Skeletal muscle tissue (tissue), 4 donors: Measurements from ENCODE around the gene SEMA6A. TPM values are rescaled to one million over a fixed set of nuclear protein-coding genes. Genes with fewer than 3 reads are reported as not detected.

Experiments
- H3K27ac ChIP-seq: one replicate; pipeline ENCODE4 v1.7.0; 2013; ENCODE audit warnings: mild to moderate bottlenecking, low read depth, low read length, inconsistent platforms
- H3K27me3 ChIP-seq, 3 donors: one replicate each; pipeline ENCODE4 v1.7.0; 2013; ENCODE audit warnings: low read length in 3 of 3; ENCODE audit not compliant: control insufficient read depth in 3 of 3, insufficient read depth in 3 of 3
- H3K36me3 ChIP-seq, 3 donors: one replicate each; pipeline ENCODE4 v1.7.0; 2013; ENCODE audit warnings: low read length in 3 of 3; ENCODE audit not compliant: control insufficient read depth in 3 of 3, insufficient read depth in 3 of 3
- H3K4me1 ChIP-seq, 3 donors: one replicate each; pipeline ENCODE4 v1.7.0; 2013; ENCODE audit warnings: low read length in 3 of 3, mild to moderate bottlenecking in 3 of 3; ENCODE audit not compliant: control insufficient read depth in 3 of 3, insufficient read depth in 3 of 3
- H3K4me3 ChIP-seq, 3 donors: one replicate each; pipeline ENCODE4 v1.7.0; 2013; ENCODE audit warnings: low read length in 3 of 3
- H3K9ac ChIP-seq, 3 donors: one replicate each; pipeline ENCODE4 v1.7.0; 2013; ENCODE audit warnings: low read length in 3 of 3, mild to moderate bottlenecking in 3 of 3, moderate library complexity in 2 of 3, low read depth in 1 of 3
- H3K9me3 ChIP-seq, 3 donors: one replicate each; pipeline ENCODE4 v1.7.0; 2013; ENCODE audit warnings: low read length in 3 of 3; ENCODE audit not compliant: control insufficient read depth in 3 of 3
- total RNA-seq: library from RNA; depleted of rRNA; stranded (reverse); fragments of >200 nt; gene quantifications from one replicate; pipeline ENCODE4 v1.2.3, GENCODE V29; 2014
- donor health status: Osteomylitis.

Gene SEMA6A
- total RNA-seq, 1 donor from 2014 or later: 43.8 TPM

- H3K27ac ChIP-seq: no peak overlapping the region
- H3K9ac ChIP-seq: no peak overlapping the region
- no peaks in the 10 kb centered on the region for H3K27me3 ChIP-seq
- H3K9me3 ChIP-seq: no peaks in the 10 kb centered on the region
- H3K36me3 ChIP-seq: peaks cover 0 to 14% (median 4%) of the 10 kb centered on the region in 3 donors
- no peak overlapping the region for H3K4me3 ChIP-seq
- peaks cover 0 to 3% (median under 1%) of the 10 kb centered on the region in 3 donors for H3K4me1 ChIP-seq
These were observed 87.6 kb downstream of the SEMA6A start for GRCh38 chr5:116487045-116487444.

DNA sequence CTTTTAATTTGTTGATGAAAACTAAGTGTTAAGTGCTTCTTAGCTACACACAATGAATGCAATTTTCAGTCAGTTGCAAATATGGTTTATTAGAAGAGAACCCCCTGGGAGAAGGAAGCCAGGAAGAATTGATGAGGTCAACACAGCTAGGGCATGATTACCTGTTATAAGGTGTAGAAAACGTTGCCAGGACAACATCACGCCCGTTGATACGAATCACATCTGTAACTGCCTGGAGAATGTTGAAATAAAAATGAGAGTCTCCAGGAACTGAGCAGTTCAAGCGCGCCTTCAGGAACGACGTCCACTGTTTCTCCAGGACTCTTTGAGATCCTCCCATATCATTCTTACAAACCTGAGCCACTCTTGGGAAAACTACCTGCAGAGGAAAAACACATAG is 88.0 kb downstream of the SEMA6A start:
- no peaks in the 10 kb centered on the region for H3K9me3 ChIP-seq
- peaks cover 2 to 14% (median 4%) of the 10 kb centered on the region in 3 donors for H3K36me3 ChIP-seq
- H3K9ac ChIP-seq: no peak overlapping the region
- peaks cover 0 to 3% (median 0%) of the 10 kb centered on the region in 3 donors for H3K4me1 ChIP-seq
- no peaks in the 10 kb centered on the region for H3K27me3 ChIP-seq
- H3K4me3 ChIP-seq: no peak overlapping the region
- H3K27ac ChIP-seq: no peak overlapping the region

DNA sequence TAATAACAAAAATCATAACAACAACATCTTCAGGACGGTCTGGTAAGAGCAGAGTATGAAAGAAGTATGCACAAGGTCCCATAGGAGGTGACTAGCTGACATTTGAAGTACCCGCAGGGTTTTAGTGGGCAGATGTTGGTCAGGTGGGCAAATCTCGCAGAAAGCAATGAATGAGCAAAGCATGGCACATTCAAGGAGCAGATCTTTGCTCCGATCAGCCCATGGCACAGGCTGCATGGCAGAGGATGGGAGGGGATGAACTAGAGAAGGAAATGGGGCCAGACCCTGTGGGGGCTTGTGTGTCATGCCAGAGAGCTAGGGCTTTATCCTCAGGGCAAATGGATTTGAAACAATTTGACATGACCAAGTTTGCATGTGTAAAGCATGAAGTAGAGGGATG is 90.0 kb downstream of the SEMA6A start:
- no peaks in the 10 kb centered on the region for H3K9me3 ChIP-seq
- H3K27ac ChIP-seq: no peak overlapping the region
- H3K36me3 ChIP-seq: peaks cover 3 to 17% (median 4%) of the 10 kb centered on the region in 3 donors
- no peaks in the 10 kb centered on the region for H3K4me1 ChIP-seq
- H3K4me3 ChIP-seq: no peak overlapping the region
- H3K9ac ChIP-seq: no peak overlapping the region
- no peaks in the 10 kb centered on the region for H3K27me3 ChIP-seq

- no peaks in the 10 kb centered on the region for H3K4me1 ChIP-seq
- no peak overlapping the region for H3K27ac ChIP-seq
- no peak overlapping the region for H3K9ac ChIP-seq
- peaks cover 0 to 16% (median 7%) of the 10 kb centered on the region in 3 donors for H3K36me3 ChIP-seq
- no peaks in the 10 kb centered on the region for H3K9me3 ChIP-seq
- no peak overlapping the region for H3K4me3 ChIP-seq
- H3K27me3 ChIP-seq: no peaks in the 10 kb centered on the region
These were observed 92.2 kb downstream of the SEMA6A start for GRCh38 chr5:116482394-116482793.

DNA sequence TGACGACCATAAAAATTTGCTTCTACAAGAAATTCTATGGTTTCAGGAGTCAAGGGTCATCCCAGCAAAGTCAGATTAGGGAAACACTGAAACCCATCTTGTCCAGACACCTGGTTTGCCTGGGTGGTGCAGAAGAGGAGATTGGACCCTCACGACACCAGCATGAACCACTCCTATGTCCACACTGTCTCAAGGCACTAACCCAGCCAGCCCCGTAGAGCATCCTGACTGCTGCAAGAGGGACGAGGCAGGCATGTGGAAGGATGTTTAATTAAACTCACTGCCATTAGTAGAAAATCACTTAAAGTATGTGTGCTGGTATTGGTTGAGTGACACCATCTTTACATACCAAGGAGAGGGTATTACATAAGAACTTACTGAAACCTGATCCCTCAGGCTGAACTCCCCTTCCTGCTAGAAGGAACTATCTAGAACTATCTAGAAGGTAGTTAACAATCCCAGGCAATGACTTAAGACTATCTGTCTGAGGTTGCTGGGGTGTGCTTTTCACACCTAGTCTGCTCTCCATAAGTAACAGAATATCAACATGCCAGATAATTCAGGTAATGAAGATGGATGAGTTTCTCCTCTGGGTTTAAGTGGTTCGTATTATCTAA is 93.6 kb downstream of the SEMA6A start:
- Histone ChIP-seq H3K9ac (no peak overlapping the region), H3K27me3 (no peaks in the 10 kb centered on the region), H3K9me3 (no peaks in the 10 kb centered on the region), H3K27ac (no peak overlapping the region), H3K4me1 (no peaks in the 10 kb centered on the region), H3K4me3 (no peak overlapping the region), H3K36me3 (peaks cover 0 to 19% (median 7%) of the 10 kb centered on the region in 3 donors)

- no peak overlapping the region for H3K4me3 ChIP-seq
- H3K36me3 ChIP-seq: peaks cover 0 to 23% (median 7%) of the 10 kb centered on the region in 3 donors
- no peaks in the 10 kb centered on the region for H3K4me1 ChIP-seq
- H3K27me3 ChIP-seq: no peaks in the 10 kb centered on the region
- no peaks in the 10 kb centered on the region for H3K9me3 ChIP-seq
- no peak overlapping the region for H3K27ac ChIP-seq
- no peak overlapping the region for H3K9ac ChIP-seq
These were observed 94.6 kb downstream of the SEMA6A start for GRCh38 chr5:116479776-116480675.

GRCh38 chr5:116478491-116478890 is 96.1 kb downstream of the SEMA6A start:
- no peaks in the 10 kb centered on the region for H3K9me3 ChIP-seq
- H3K36me3 ChIP-seq: peaks cover 0 to 24% (median 10%) of the 10 kb centered on the region in 3 donors
- H3K4me3 ChIP-seq: no peak overlapping the region
- no peaks in the 10 kb centered on the region for H3K4me1 ChIP-seq
- no peak overlapping the region for H3K9ac ChIP-seq
- no peak overlapping the region for H3K27ac ChIP-seq
- no peaks in the 10 kb centered on the region for H3K27me3 ChIP-seq

GRCh38 chr5:116476897-116477537 is 97.6 kb downstream of the SEMA6A start:
- H3K9me3 ChIP-seq: no peaks in the 10 kb centered on the region
- H3K36me3 ChIP-seq: peaks cover 0 to 27% (median 14%) of the 10 kb centered on the region in 3 donors

GRCh38 chr5:116475338-116475737 is 99.3 kb downstream of the SEMA6A start:
- no peaks in the 10 kb centered on the region for H3K9me3 ChIP-seq
- H3K27me3 ChIP-seq: no peaks in the 10 kb centered on the region
- H3K36me3 ChIP-seq: peaks cover 0 to 29% (median 12%) of the 10 kb centered on the region in 3 donors
- H3K4me3 ChIP-seq: no peak overlapping the region
- H3K4me1 ChIP-seq: no peaks in the 10 kb centered on the region
- no peak overlapping the region for H3K27ac ChIP-seq
- H3K9ac ChIP-seq: no peak overlapping the region

More at GRCh38 chr5:116476897-116477537, 97.6 kb downstream of the SEMA6A start:
- Histone ChIP-seq H3K4me1 (no peaks in the 10 kb centered on the region), H3K27ac (no peak overlapping the region), H3K4me3 (no peak overlapping the region), H3K27me3 (no peaks in the 10 kb centered on the region), H3K9ac (no peak overlapping the region)
